ENCODE measurements around the gene PCDHGB7.
A peak's percentile ranks its signal among the peaks of the same experiment; 100 is the strongest.
"Not testable (repeated sequence)": the region's sequence is repeated elsewhere in the genome, so short reads cannot be mapped to it uniquely, and the experiment has no call there.

Gene PCDHGB7

DNA sequence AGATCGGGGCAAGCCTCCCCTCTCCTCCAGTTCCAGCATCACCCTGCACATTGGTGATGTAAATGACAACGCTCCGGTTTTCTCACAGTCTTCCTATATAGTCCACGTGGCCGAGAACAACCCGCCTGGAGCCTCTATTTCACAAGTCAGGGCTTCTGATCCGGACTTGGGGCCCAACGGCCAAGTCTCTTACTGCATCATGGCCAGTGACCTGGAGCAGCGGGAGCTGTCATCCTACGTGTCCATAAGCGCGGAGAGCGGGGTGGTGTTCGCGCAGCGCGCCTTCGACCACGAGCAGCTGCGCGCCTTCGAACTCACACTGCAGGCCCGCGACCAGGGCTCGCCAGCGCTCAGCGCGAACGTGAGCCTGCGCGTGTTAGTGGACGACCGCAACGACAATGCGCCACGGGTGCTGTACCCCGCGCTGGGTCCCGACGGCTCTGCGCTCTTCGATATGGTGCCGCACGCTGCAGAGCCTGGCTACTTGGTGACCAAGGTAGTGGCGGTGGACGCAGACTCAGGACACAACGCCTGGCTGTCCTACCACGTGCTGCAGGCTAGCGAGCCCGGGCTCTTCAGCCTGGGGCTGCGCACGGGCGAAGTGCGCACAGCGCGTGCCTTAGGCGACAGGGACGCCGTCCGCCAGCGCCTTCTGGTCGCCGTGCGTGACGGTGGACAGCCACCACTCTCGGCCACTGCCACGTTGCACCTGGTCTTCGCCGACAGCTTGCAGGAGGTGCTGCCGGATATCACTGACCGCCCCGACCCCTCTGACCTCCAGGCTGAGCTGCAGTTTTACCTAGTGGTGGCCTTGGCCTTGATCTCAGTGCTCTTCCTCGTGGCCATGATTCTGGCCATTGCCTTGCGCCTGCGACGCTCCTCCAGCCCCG, 28.1 kb upstream of the PCDHGB7 start:
- H3K4me3 ChIP-seq (replicated peaks; ENCODE audit: low read depth, low read length): no peak overlapping the region
- DNase-seq (ENCODE audit: extremely low read depth, low read depth): no peak
- TF ChIP-seq, protein P1, sequence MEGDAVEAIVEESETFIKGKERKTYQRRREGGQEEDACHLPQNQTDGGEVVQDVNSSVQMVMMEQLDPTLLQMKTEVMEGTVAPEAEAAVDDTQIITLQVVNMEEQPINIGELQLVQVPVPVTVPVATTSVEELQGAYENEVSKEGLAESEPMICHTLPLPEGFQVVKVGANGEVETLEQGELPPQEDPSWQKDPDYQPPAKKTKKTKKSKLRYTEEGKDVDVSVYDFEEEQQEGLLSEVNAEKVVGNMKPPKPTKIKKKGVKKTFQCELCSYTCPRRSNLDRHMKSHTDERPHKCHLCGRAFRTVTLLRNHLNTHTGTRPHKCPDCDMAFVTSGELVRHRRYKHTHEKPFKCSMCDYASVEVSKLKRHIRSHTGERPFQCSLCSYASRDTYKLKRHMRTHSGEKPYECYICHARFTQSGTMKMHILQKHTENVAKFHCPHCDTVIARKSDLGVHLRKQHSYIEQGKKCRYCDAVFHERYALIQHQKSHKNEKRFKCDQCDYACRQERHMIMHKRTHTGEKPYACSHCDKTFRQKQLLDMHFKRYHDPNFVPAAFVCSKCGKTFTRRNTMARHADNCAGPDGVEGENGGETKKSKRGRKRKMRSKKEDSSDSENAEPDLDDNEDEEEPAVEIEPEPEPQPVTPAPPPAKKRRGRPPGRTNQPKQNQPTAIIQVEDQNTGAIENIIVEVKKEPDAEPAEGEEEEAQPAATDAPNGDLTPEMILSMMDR (IDR thresholded peaks at IDR 0.05; ENCODE audit: low read depth, low read length, missing control alignments): no peak

DNA sequence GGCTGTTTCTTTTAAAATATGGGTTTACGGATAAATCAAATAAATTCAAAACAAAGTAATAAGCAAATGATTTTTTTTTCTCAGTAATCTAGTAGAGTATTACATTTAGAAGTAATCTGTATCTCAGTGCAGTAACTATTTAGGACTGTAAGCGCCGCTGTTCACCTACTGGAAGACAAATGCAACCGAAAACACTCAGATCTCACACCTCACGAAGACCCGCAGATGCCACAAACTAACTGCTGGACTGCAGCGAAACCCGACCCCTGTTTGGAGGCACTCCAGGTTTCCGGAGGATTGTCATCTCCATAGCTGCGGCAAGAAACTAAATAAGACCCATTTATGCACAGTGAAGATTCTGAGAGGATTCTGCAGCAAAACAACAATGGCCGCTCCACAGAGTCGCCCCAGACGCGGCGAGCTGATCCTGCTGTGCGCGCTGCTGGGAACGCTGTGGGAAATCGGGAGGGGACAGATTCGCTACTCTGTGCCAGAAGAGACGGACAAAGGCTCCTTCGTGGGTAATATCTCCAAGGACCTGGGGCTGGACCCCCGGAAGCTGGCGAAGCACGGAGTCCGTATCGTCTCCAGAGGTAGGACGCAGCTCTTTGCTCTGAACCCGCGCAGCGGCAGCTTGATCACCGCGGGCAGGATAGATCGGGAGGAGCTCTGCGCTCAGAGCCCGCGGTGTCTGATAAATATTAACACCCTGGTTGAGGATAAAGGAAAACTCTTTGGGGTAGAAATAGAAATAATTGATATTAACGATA, 24.9 kb upstream of the PCDHGB7 start, which contains the start of gene PCDHGA8:
Gene PCDHGA8, plus strand, starts transcription at position 205 of the 770 bp plus-strand sequence. Its CDS starts 181 bp downstream, at position 386.
- no peak for DNase-seq (ENCODE audit: extremely low read depth, low read depth)
- TF ChIP-seq, protein P1 (IDR thresholded peaks at IDR 0.05; ENCODE audit: low read depth, low read length, missing control alignments): peak; percentile 19
- H3K4me3 ChIP-seq (replicated peaks; ENCODE audit: low read depth, low read length): no peak within 1 kb of the TSS

DNA sequence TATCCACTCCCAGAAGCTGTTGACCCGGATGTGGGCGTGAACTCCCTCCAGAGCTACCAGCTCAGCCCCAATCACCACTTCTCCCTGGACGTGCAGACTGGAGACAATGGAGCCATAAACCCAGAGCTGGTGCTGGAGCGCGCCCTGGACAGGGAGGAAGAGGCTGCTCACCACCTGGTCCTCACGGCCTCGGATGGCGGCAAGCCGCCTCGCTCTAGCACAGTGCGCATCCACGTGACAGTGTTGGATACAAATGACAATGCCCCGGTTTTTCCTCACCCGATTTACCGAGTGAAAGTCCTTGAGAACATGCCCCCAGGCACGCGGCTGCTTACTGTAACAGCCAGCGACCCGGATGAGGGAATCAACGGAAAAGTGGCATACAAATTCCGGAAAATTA, 24.2 kb upstream of the PCDHGB7 start:
- H3K4me3 ChIP-seq (replicated peaks; ENCODE audit: low read depth, low read length): no peak overlapping the region
- no peak for DNase-seq (ENCODE audit: extremely low read depth, low read depth)
- TF ChIP-seq, protein P1 (IDR thresholded peaks at IDR 0.05; ENCODE audit: low read depth, low read length, missing control alignments): no peak

DNA sequence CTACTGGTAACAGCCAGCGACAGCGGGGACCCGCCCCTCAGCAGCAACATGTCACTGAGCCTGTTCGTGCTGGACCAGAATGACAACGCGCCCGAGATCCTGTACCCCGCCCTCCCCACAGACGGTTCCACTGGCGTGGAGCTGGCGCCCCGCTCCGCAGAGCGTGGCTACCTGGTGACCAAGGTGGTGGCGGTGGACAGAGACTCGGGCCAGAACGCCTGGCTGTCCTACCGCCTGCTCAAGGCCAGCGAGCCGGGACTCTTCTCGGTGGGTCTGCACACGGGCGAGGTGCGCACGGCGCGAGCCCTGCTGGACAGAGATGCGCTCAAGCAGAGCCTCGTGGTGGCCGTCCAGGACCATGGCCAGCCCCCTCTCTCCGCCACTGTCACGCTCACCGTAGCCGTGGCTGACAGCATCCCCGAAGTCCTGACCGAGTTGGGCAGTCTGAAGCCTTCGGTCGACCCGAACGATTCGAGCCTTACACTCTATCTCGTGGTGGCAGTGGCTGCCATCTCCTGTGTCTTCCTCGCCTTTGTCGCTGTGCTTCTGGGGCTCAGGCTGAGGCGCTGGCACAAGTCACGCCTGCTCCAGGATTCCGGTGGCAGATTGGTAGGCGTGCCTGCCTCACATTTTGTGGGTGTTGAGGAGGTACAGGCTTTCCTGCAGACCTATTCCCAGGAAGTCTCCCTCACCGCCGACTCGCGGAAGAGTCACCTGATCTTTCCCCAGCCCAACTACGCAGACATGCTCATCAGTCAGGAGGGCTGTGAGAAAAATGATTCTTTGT, 22.9 kb upstream of the PCDHGB7 start:
- H3K4me3 ChIP-seq (replicated peaks; ENCODE audit: low read depth, low read length); DNase-seq (ENCODE audit: extremely low read depth, low read depth): not testable (repeated sequence)

DNA sequence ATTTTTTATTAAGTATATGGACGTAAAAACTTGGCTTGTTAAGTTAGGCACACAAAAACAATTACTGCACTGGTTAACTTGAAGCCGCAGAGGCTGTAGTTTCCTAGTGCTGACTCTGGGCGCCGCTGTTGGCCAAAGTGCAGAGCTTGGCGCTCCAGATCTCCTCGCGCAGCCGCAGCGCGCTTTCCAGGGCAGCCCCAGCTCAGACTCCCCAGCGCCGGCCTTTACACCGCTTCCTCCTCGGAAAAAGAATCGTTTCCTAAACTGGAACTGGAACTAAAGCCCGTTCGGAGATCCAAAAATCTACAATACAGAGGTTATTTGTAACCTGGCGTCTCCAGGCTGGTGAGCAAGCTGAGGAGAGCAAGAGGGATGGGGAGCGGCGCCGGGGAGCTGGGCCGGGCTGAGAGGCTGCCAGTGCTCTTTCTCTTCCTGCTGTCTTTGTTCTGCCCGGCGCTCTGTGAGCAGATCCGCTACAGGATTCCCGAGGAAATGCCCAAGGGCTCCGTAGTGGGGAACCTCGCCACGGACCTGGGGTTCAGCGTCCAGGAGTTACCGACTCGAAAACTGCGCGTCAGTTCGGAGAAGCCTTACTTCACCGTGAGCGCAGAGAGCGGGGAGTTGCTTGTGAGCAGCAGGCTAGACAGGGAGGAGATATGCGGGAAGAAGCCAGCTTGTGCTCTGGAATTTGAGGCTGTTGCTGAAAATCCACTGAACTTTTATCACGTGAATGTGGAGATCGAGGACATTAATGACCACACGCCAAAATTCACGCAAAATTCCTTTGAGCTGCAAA, 19.5 kb upstream of the PCDHGB7 start, which contains the start of gene PCDHGB5:
Gene PCDHGB5, plus strand, starts transcription at position 192 of the 796 bp plus-strand sequence. Its CDS starts 181 bp downstream, at position 373.
- TF ChIP-seq, protein P1 (IDR thresholded peaks at IDR 0.05; ENCODE audit: low read depth, low read length, missing control alignments): peak; percentile 66
- not testable (repeated sequence) for DNase-seq (ENCODE audit: extremely low read depth, low read depth)
- peak within 1 kb of the TSS; percentile 31 for H3K4me3 ChIP-seq (replicated peaks; ENCODE audit: low read depth, low read length)

DNA sequence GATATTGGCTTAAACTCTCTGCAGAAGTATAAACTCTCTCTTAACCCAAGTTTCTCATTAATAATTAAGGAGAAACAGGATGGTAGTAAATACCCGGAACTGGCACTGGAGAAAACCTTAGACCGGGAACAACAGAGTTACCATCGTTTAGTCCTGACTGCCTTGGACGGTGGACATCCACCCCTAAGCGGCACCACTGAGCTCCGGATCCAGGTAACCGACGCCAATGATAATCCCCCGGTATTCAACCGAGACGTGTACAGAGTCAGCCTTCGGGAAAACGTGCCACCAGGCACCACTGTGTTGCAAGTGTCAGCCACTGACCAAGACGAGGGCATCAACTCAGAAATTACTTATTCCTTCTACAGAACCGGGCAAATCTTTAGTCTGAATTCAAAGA, 18.9 kb upstream of the PCDHGB7 start:
- DNase-seq (ENCODE audit: extremely low read depth, low read depth): no peak
- H3K4me3 ChIP-seq (replicated peaks; ENCODE audit: low read depth, low read length): no peak overlapping the region
- TF ChIP-seq, protein P1 (IDR thresholded peaks at IDR 0.05; ENCODE audit: low read depth, low read length, missing control alignments): no peak

Measured in HFF-Myc (cell line).